Measurements from ENCODE around the gene S100A11. TPM values are rescaled to one million over a fixed set of nuclear protein-coding genes. Genes with fewer than 3 reads are reported as not detected.

The S100A11 gene
- total RNA-seq, 2 experiments from 2014 or later: 269 to 293 TPM

GRCh38 chr1:152052606-152053005 is 15.8 kb upstream of the S100A11 start:
- H3K27me3 Mint-ChIP-seq (ENCODE audit: low read depth): peaks cover 29% of the 10 kb centered on the region
- POLR2A ChIA-PET: no interaction called here
- CTCF ChIA-PET: interaction anchor here (0.7 to 13.2 kb wide), 24 partner anchors 11 to 406 kb away, joined by 3 to 322 read pairs (median 5); partner anchors contain the start of genes RPTN and S100A11
- no peak overlapping the region for H3K4me3 Mint-ChIP-seq
- no peaks in the 10 kb centered on the region for H3K9me3 Mint-ChIP-seq (ENCODE audit: insufficient read depth)
- ATAC-seq (no peak), DNase-seq (peak; percentile 91)
- no peak overlapping the region for H3K27ac Mint-ChIP-seq
- peaks cover 22% of the 10 kb centered on the region for H3K4me1 Mint-ChIP-seq (ENCODE audit: low read depth)
- H3K36me3 Mint-ChIP-seq (ENCODE audit: low read depth): no peaks in the 10 kb centered on the region

GRCh38 chr1:152050886-152051675 is 14.3 kb upstream of the S100A11 start:
- H3K27me3 Mint-ChIP-seq (ENCODE audit: low read depth): peaks cover 25% of the 10 kb centered on the region
- H3K36me3 Mint-ChIP-seq (ENCODE audit: low read depth): no peaks in the 10 kb centered on the region
- ATAC-seq (no peak), DNase-seq (no peak)
- CTCF ChIA-PET: interaction anchor here (0.9 to 13.2 kb wide), 6 partner anchors 14 to 407 kb away, joined by 3 to 322 read pairs (median 8); partner anchors contain the start of gene S100A11
- H3K4me1 Mint-ChIP-seq (ENCODE audit: low read depth): peaks cover 31% of the 10 kb centered on the region
- H3K27ac Mint-ChIP-seq: peak overlapping the region; percentile 2
- POLR2A ChIA-PET: interaction anchor here (7.1 kb wide), 1 partner anchor 15 kb away, joined by 75 read pairs; the partner anchor contains the start of gene S100A11
- no peaks in the 10 kb centered on the region for H3K9me3 Mint-ChIP-seq (ENCODE audit: insufficient read depth)
- H3K4me3 Mint-ChIP-seq: no peak overlapping the region

- Mint-ChIP-seq H3K4me1 (ENCODE audit: low read depth) (peaks cover 39% of the 10 kb centered on the region), H3K27ac (no peak overlapping the region), H3K9me3 (ENCODE audit: insufficient read depth) (no peaks in the 10 kb centered on the region), H3K36me3 (ENCODE audit: low read depth) (no peaks in the 10 kb centered on the region), H3K27me3 (ENCODE audit: low read depth) (peaks cover 18% of the 10 kb centered on the region), H3K4me3 (no peak overlapping the region)
- DNase-seq (no peak), ATAC-seq (no peak)
- ChIA-PET CTCF (interaction anchor here (1.3 to 13.2 kb wide), 4 partner anchors 13 to 409 kb away, joined by 4 to 322 read pairs (median 60); partner anchors contain the start of gene S100A11), POLR2A (interaction anchor here (7.1 kb wide), 1 partner anchor 14 kb away, joined by 75 read pairs; the partner anchor contains the start of gene S100A11)
Measured at GRCh38 chr1:152049291-152050083, 12.7 kb upstream of the S100A11 start.

- ChIA-PET CTCF (interaction anchor here (0.5 to 13.2 kb wide), 7 partner anchors 12 to 411 kb away, joined by 3 to 322 read pairs (median 8); partner anchors contain the start of gene S100A11), POLR2A (interaction anchor here (0.6 to 7.1 kb wide), 4 partner anchors 9 to 410 kb away, joined by 3 to 75 read pairs (median 4); partner anchors contain the start of gene S100A11)
- Mint-ChIP-seq H3K4me1 (ENCODE audit: low read depth) (peaks cover 39% of the 10 kb centered on the region), H3K4me3 (peak overlapping the region; percentile 73), H3K27ac (peak overlapping the region; percentile 96), H3K27me3 (ENCODE audit: low read depth) (peaks cover 10% of the 10 kb centered on the region), H3K36me3 (ENCODE audit: low read depth) (no peaks in the 10 kb centered on the region), H3K9me3 (ENCODE audit: insufficient read depth) (no peaks in the 10 kb centered on the region)
- ATAC-seq (no peak), DNase-seq (no peak)
Measured at GRCh38 chr1:152048416-152049009, 11.7 kb upstream of the S100A11 start.

DNA sequence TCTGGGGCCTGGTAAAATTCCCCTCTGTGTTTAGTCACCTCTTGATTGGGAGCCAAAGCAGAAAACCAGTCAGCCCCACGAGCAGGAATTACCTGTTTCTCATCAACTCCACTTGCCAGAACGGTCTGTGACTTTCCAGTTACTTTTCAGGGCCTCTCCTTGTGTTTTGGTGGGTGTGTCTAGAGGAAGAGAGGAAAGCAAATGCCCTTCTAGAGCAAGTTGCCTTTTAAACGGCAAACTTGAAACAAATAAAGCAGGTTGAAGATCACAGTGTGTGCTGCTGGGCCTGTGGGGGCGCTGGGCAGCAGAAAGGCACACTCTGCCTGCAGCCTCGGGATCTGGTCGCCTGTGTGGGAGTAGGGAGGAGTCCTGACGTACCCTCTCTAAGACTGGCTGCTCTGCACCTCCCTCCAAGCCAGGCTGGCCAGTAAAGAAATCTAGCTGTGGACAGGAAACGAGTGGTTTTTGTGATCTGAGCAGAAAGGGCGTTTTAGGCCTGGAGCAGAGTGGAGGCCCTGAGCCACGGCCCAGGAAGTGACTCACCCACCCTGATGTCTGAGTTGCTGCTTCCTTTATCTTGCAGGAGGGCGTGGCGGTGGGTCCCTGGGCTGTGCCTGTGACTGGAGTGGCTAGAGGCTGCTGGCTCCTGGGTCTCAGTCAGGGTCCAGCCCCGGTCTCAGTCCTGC is 11.1 kb upstream of the S100A11 start:
- Mint-ChIP-seq H3K27ac (peak overlapping the region; percentile 96), H3K27me3 (ENCODE audit: low read depth) (peaks cover 6% of the 10 kb centered on the region), H3K4me1 (ENCODE audit: low read depth) (peaks cover 39% of the 10 kb centered on the region), H3K9me3 (ENCODE audit: insufficient read depth) (no peaks in the 10 kb centered on the region), H3K36me3 (ENCODE audit: low read depth) (no peaks in the 10 kb centered on the region), H3K4me3 (peak overlapping the region; percentile 73)
- DNase-seq (peak; percentile 94), ATAC-seq (peak; percentile 93)
- ChIA-PET POLR2A (interaction anchor here (0.6 to 7.1 kb wide), 5 partner anchors 8 to 238 kb away, joined by 3 to 75 read pairs (median 3); partner anchors contain the start of gene S100A11), CTCF (interaction anchor here (0.5 to 13.2 kb wide), 8 partner anchors 11 to 411 kb away, joined by 3 to 322 read pairs (median 6); partner anchors contain the start of gene S100A11)

- CTCF ChIA-PET: interaction anchor here (0.8 to 13.2 kb wide), 6 partner anchors 11 to 412 kb away, joined by 3 to 322 read pairs (median 18); partner anchors contain the start of gene S100A11
- H3K36me3 Mint-ChIP-seq (ENCODE audit: low read depth): no peaks in the 10 kb centered on the region
- H3K27ac Mint-ChIP-seq: peak overlapping the region; percentile 96
Measured at GRCh38 chr1:152047413-152047729, 10.6 kb upstream of the S100A11 start.

DNA sequence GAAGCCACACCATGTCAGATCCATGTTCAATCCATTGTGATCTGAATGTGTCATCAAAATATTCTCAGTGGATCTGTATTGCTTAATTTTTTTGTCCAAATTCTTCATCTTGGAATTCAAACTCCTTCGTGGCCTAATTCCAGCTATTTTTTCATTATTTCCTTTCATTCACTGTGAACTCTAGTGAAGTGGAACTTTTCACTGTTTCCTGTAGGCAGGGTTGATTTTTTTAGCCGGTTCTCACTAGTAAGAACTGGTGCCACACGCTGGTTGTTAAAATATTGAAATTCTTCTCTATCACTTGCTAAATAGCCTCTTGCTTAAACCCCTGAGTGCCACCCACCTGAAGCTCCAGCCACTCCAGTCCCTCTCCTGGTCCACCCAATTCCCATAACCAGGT is 7.6 kb upstream of the S100A11 start:
- ATAC-seq (no peak), DNase-seq (no peak)
- Mint-ChIP-seq H3K9me3 (ENCODE audit: insufficient read depth) (no peaks in the 10 kb centered on the region), H3K27me3 (ENCODE audit: low read depth) (no peaks in the 10 kb centered on the region), H3K27ac (no peak overlapping the region), H3K4me3 (no peak overlapping the region), H3K36me3 (ENCODE audit: low read depth) (no peaks in the 10 kb centered on the region), H3K4me1 (ENCODE audit: low read depth) (peaks cover 29% of the 10 kb centered on the region)
- ChIA-PET CTCF (interaction anchor here (0.6 to 9.0 kb wide), 5 partner anchors 8 to 414 kb away, joined by 3 to 113 read pairs (median 4); partner anchors contain the start of gene S100A11), POLR2A (interaction anchor here (7.1 kb wide), 1 partner anchor 9 kb away, joined by 75 read pairs; the partner anchor contains the start of gene S100A11)

More at GRCh38 chr1:152047413-152047729, 10.6 kb upstream of the S100A11 start:
- peaks cover 3% of the 10 kb centered on the region for H3K27me3 Mint-ChIP-seq (ENCODE audit: low read depth)
- H3K4me3 Mint-ChIP-seq: peak overlapping the region; percentile 73
- no peak for DNase-seq
- H3K4me1 Mint-ChIP-seq (ENCODE audit: low read depth): peaks cover 35% of the 10 kb centered on the region
- no peaks in the 10 kb centered on the region for H3K9me3 Mint-ChIP-seq (ENCODE audit: insufficient read depth)
- POLR2A ChIA-PET: interaction anchor here (0.6 to 7.1 kb wide), 4 partner anchors 12 to 238 kb away, joined by 3 to 75 read pairs (median 3); partner anchors contain the start of gene S100A11
- ATAC-seq: peak; percentile 1

- no peaks in the 10 kb centered on the region for H3K9me3 Mint-ChIP-seq (ENCODE audit: insufficient read depth)
- no peak for DNase-seq
- H3K4me3 Mint-ChIP-seq: no peak overlapping the region
- no peaks in the 10 kb centered on the region for H3K27me3 Mint-ChIP-seq (ENCODE audit: low read depth)
- ATAC-seq: no peak
- no peaks in the 10 kb centered on the region for H3K36me3 Mint-ChIP-seq (ENCODE audit: low read depth)
- CTCF ChIA-PET: interaction anchor here (1.2 to 9.0 kb wide), 4 partner anchors 7 to 142 kb away, joined by 3 to 113 read pairs (median 4); partner anchors contain the start of gene S100A11
- H3K27ac Mint-ChIP-seq: no peak overlapping the region
- POLR2A ChIA-PET: interaction anchor here (7.1 kb wide), 1 partner anchor 8 kb away, joined by 75 read pairs; the partner anchor contains the start of gene S100A11
- H3K4me1 Mint-ChIP-seq (ENCODE audit: low read depth): peaks cover 29% of the 10 kb centered on the region
Measured at GRCh38 chr1:152043870-152044269, 7.1 kb upstream of the S100A11 start.

- no peak overlapping the region for H3K27ac Mint-ChIP-seq
- ATAC-seq (no peak), DNase-seq (no peak)
- ChIA-PET CTCF (interaction anchor here (0.9 to 2.8 kb wide), 5 partner anchors 11 to 416 kb away, joined by 3 to 8 read pairs (median 5); no protein-coding TSS in a partner anchor), POLR2A (no interaction called here)
- H3K9me3 Mint-ChIP-seq (ENCODE audit: insufficient read depth): no peaks in the 10 kb centered on the region
- peaks cover 25% of the 10 kb centered on the region for H3K4me1 Mint-ChIP-seq (ENCODE audit: low read depth)
- H3K4me3 Mint-ChIP-seq: no peak overlapping the region
- H3K27me3 Mint-ChIP-seq (ENCODE audit: low read depth): no peaks in the 10 kb centered on the region
- no peaks in the 10 kb centered on the region for H3K36me3 Mint-ChIP-seq (ENCODE audit: low read depth)
Measured at GRCh38 chr1:152042030-152042429, 5.2 kb upstream of the S100A11 start.

DNA sequence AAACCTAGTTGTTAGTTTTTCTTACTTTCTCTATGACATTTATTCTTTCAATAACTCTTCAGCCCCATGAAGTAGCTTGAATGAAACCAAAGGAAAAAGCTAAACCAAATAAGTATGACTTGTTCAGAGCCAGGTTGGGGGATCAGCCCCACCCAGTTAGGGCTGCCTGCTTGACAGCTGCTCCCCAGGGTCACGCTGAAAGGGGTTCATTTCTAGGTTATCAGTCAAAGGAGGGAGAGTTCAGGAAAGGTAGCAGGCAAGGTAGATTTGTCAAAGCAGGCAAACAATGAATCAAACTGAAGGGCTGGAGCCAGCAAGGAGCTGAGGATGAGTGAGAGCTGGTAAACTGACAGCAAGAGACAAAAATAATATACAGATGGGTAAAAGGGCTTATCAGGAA is 3.1 kb upstream of the S100A11 start:
- no peak overlapping the region for H3K27ac Mint-ChIP-seq
- ChIA-PET POLR2A (interaction anchor here (0.9 kb wide), 1 partner anchor 8 kb away, joined by 5 read pairs; no protein-coding TSS in a partner anchor), CTCF (interaction anchor here (1.6 to 6.1 kb wide), 3 partner anchors 8 to 39 kb away, joined by 6 to 113 read pairs (median 10); no protein-coding TSS in a partner anchor)
- H3K4me1 Mint-ChIP-seq (ENCODE audit: low read depth): peaks cover 22% of the 10 kb centered on the region
- ATAC-seq: no peak
- H3K27me3 Mint-ChIP-seq (ENCODE audit: low read depth): no peaks in the 10 kb centered on the region
- H3K36me3 Mint-ChIP-seq (ENCODE audit: low read depth): peaks cover 8% of the 10 kb centered on the region
- DNase-seq: no peak
- no peak overlapping the region for H3K4me3 Mint-ChIP-seq
- H3K9me3 Mint-ChIP-seq (ENCODE audit: insufficient read depth): no peaks in the 10 kb centered on the region
